ENCODE data around the gene MMAB. TPM values are rescaled to one million over a fixed set of nuclear protein-coding genes. Genes with fewer than 3 reads are reported as not detected.

MMAB gene
- total RNA-seq: 33.6 and 51.0 TPM in 2 replicates

DNA sequence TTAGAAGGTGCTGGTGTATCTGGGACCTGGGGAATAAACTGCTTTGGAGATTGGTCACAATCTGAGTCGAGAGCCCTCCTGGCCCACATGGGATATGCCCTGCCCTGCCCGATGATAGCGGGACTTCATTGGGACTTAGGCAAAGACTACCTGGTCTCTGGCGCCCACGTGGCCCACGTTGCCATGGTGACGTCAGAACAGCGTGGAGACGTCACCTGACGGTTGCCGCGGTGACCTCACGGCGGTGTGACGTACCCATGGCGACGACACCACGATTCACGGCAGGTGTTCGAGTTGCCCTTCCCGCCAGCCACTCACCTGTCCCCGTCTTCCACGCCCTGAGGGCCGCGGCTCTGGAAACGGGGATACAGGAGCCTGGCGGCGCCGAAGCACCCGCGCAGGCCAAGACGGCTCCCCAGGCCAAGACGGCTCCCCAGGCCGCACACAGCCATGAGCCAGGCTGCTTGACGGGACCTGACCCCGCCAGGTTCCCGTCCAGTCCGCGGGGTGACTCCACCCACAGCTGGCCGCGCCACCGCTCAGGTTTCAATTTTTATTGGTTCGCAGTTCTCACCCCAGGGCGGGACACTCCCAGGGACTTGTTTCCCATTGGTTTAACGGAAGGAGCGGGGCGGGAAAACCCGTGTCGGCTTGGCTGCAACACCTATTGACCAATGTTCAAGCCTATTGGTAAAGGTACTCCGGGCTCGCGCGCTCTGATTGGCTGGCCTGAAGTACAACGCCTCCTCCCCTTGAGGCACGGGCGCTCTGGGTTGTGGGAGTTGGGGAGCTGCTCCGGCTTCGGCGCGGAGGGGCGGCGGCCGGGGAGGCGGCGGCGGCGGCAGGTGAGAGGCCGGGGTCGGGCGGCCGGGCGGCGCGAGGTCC is at the start of gene MMAB, which contains the start of gene MVK:
Gene MMAB, minus strand, starts transcription at position 476 of the 885 bp plus-strand sequence. Its CDS starts 24 bp downstream, at position 452.
Gene MVK, plus strand, starts transcription at position 766 of the 885 bp plus-strand sequence. CDS start 1,029 bp downstream, outside the sequence.

Other genes with a start within 250 kb of the MMAB start
- gene MYO1H, start 225.6 kb downstream of the MMAB start, total RNA-seq: not detected in 2 replicates
- gene KCTD10, start 96.2 kb downstream of the MMAB start, total RNA-seq: 30.5 and 36.6 TPM in 2 replicates
- 36.5 and 53.6 TPM in 2 replicates for gene UBE3B, start 95.9 kb downstream of the MMAB start, total RNA-seq
- gene MVK, start 290 bp upstream of the MMAB start, total RNA-seq: 27.1 and 45.7 TPM in 2 replicates
- 0.72 and 1.5 TPM in 2 replicates for gene FAM222A, start 140.3 kb upstream of the MMAB start, total RNA-seq